GM12891 (cell line): ENCODE measurements around the gene GABPB1.

Experiments used
- POLR2A ChIP-seq: IDR thresholded peaks from 2 replicates; pipeline ENCODE4 v1.6.1; 2011; ENCODE audit warnings: low read depth, low read length, control low read depth
- SPI1 ChIP-seq: IDR thresholded peaks from 2 replicates; pipeline ENCODE4 v1.6.1; 2011; ENCODE audit warnings: low read depth, low read length, control low read depth
- TAF1 ChIP-seq: IDR thresholded peaks from 2 replicates; pipeline ENCODE4 v1.6.1; 2011; ENCODE audit warnings: low read depth, low read length, control low read depth

DNA sequence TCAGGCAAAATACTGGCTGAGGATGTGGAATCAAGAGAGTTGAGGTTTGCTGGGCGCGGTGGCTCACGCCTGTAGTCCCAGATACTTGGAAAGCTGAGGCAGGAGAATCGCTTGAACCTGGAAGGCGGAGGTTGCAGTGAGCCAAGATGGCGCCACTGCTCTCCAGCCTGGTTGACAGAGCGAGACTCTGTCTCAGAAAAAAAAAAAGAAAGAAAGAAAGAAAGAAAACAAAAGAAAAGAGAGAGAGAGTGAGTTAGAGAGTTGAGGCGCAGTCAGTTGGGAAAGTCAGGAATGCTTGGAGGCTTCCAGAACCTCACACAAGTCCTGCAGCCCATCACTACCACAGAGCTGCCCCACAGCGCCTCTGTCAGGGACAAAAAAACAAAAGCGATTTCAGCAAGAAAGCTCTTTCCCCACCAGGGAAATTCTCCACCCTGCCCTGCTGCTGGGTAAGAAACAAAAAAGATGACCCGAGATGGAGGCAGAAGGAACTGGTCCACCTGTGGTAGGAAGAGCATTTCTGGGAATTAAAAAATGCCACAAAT, 103.3 kb downstream of the GABPB1 start:
- TF ChIP-seq SPI1 (no peak), TAF1 (no peak), POLR2A (no peak)
